ENCODE data around the gene ITPRID2.

The ITPRID2 gene

GRCh38 chr2:181891258-181891965 is at the start of gene ITPRID2:
Gene ITPRID2 (plus strand): TSS chr2:181891730. CDS start chr2:181892067, 337 bp downstream.
- Mint-ChIP-seq H3K9me3 (no peaks in the 10 kb centered on the region), H3K27me3 (peaks cover 47% of the 10 kb centered on the region), H3K4me3 (peak within 1 kb of the TSS; percentile 98), H3K4me1 (peaks cover 34% of the 10 kb centered on the region), H3K36me3 (ENCODE audit: insufficient read depth) (peaks cover 3% of the 10 kb centered on the region), H3K27ac (ENCODE audit: low read depth) (peak within 1 kb of the TSS; percentile 83)
- DNase-seq (ENCODE audit: low spot score in 2 of 2) (peak; percentile 21 to 30), ATAC-seq (replicated peaks; ENCODE audit: extremely low read depth, poor library complexity, severe bottlenecking) (peak; percentile 86)

DNA sequence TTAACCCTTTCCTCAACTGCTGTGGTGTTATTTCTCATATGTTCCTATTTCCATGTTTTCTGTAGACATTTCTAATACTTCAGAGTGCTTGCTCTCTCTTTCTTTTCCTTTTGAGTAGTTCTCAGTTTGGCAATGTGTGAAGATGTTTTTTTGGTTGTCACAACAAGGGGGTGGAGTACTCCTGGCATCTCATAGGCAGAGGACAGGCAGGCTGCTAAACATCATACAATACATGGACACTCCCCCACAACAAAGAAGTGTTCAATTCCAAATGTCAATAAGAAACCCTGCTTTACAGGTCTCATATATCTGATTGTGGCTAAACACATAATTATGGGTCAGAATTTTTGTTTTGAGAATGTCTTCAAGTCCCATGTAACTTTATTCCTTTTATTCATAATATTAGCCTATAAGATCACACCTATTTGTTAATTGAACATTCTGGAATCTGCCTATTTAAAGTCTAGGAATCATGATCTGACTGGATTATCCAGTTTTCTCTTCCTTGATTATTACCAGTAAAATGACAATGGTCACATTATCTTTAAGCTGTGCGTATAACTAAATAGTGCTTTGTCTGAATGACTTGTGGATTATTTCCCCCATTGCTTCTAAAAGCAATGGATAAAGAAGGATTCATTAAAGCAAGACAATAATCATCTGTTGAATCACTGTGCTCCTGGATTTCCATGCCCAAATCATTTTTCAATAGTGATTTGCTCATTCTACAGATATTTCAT is 46.8 kb upstream of the ITPRID2 start:
- Mint-ChIP-seq H3K9me3 (no peaks in the 10 kb centered on the region), H3K4me1 (no peaks in the 10 kb centered on the region), H3K36me3 (ENCODE audit: insufficient read depth) (no peaks in the 10 kb centered on the region), H3K27me3 (peaks cover 36% of the 10 kb centered on the region), H3K4me3 (no peak overlapping the region), H3K27ac (ENCODE audit: low read depth) (no peak overlapping the region)
- DNase-seq (ENCODE audit: low spot score in 2 of 2) = no peak
- ATAC-seq (replicated peaks; ENCODE audit: extremely low read depth, poor library complexity, severe bottlenecking) = no peak

- Mint-ChIP-seq H3K36me3 (ENCODE audit: insufficient read depth) (no peaks in the 10 kb centered on the region), H3K27ac (ENCODE audit: low read depth) (no peak overlapping the region), H3K4me3 (no peak overlapping the region), H3K9me3 (no peaks in the 10 kb centered on the region), H3K27me3 (peaks cover 47% of the 10 kb centered on the region), H3K4me1 (no peaks in the 10 kb centered on the region)
- DNase-seq (ENCODE audit: low spot score in 2 of 2) = no peak
- ATAC-seq (replicated peaks; ENCODE audit: extremely low read depth, poor library complexity, severe bottlenecking) = no peak
These were observed 44.9 kb upstream of the ITPRID2 start for GRCh38 chr2:181846399-181847197.

DNA sequence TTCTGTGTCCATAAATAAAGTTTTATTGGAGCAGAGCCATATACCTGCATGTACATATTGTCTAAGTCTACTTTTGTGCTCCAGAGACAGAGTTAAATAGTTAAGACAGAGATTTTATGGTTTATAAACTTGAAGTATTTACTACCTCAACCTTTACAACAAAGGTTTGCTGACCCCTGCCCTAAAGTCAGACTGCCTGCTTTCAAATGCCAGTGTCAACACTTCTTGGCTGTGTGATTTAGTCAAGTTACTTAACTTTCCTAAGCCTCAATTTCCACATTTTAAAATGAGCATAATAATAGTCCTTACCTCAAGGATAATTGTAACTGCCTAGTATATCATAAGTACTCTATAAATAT is 44.4 kb upstream of the ITPRID2 start:
- no peaks in the 10 kb centered on the region for H3K36me3 Mint-ChIP-seq (ENCODE audit: insufficient read depth)
- no peak overlapping the region for H3K4me3 Mint-ChIP-seq
- ATAC-seq (replicated peaks; ENCODE audit: extremely low read depth, poor library complexity, severe bottlenecking) (no peak), DNase-seq (ENCODE audit: low spot score in 2 of 2) (no peak)
- H3K27me3 Mint-ChIP-seq = peaks cover 47% of the 10 kb centered on the region
- no peaks in the 10 kb centered on the region for H3K9me3 Mint-ChIP-seq
- no peaks in the 10 kb centered on the region for H3K4me1 Mint-ChIP-seq
- no peak overlapping the region for H3K27ac Mint-ChIP-seq (ENCODE audit: low read depth)

DNA sequence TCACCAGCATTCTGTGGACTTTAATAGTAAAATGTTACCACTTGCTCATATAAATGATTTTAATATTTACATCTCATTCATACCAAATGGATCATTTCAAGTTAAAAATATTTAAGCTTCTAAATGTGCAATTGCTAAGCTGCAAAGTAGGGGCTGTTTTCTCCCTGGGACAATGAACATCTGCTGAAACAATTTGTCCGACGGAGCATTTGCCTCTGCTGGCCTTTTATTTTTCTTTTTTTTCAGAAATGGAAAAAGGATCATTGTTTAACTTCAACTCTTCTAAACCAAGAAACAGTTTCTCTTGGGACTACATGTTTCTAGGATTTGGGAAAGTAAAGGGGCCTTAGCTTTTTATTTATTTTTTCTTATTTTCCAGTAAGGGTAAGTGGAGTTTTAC is 43.8 kb upstream of the ITPRID2 start:
- H3K9me3 Mint-ChIP-seq = no peaks in the 10 kb centered on the region

DNA sequence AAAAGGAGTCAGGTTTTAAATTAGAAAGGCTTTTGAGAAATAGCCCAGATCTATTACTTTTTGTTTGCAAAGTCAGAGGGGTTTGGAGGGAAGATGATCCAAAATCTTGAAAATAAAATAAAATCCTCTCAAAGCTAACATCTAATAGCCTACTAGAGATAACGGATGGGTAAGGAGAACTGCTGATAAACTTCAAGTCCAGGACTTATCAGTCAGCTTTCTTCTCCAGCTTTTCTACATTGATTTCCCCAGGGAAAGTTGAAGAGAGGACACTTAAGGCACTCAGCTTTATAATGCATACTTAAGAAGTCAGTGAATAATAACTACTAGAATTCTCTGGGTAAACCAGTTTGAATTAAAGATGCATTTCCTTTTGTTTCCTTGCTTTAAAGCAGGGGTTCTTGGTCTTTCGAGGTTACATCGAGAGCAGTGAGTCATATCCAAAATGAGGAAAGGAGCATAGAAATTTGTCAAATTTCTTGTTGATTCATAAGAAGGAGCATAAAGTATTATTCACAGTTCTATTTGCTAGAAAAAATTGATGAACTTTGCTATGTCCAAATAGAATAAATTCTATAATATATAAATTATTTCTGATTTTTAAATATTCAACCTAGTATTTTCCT is 43.2 kb upstream of the ITPRID2 start:
- H3K36me3 Mint-ChIP-seq (ENCODE audit: insufficient read depth) = no peaks in the 10 kb centered on the region
- no peak overlapping the region for H3K4me3 Mint-ChIP-seq
- H3K27me3 Mint-ChIP-seq = peaks cover 42% of the 10 kb centered on the region
- H3K27ac Mint-ChIP-seq (ENCODE audit: low read depth) = no peak overlapping the region
- no peaks in the 10 kb centered on the region for H3K9me3 Mint-ChIP-seq
- ATAC-seq (replicated peaks; ENCODE audit: extremely low read depth, poor library complexity, severe bottlenecking) (no peak), DNase-seq (ENCODE audit: low spot score in 2 of 2) (no peak)
- H3K4me1 Mint-ChIP-seq = no peaks in the 10 kb centered on the region

More for the DNA sequence above, 43.8 kb upstream of the ITPRID2 start:
- H3K4me3 Mint-ChIP-seq = no peak overlapping the region
- H3K36me3 Mint-ChIP-seq (ENCODE audit: insufficient read depth) = no peaks in the 10 kb centered on the region
- ATAC-seq (replicated peaks; ENCODE audit: extremely low read depth, poor library complexity, severe bottlenecking) (no peak), DNase-seq (ENCODE audit: low spot score in 2 of 2) (no peak)
- H3K27me3 Mint-ChIP-seq = peaks cover 47% of the 10 kb centered on the region
- no peaks in the 10 kb centered on the region for H3K4me1 Mint-ChIP-seq
- H3K27ac Mint-ChIP-seq (ENCODE audit: low read depth) = no peak overlapping the region

DNA sequence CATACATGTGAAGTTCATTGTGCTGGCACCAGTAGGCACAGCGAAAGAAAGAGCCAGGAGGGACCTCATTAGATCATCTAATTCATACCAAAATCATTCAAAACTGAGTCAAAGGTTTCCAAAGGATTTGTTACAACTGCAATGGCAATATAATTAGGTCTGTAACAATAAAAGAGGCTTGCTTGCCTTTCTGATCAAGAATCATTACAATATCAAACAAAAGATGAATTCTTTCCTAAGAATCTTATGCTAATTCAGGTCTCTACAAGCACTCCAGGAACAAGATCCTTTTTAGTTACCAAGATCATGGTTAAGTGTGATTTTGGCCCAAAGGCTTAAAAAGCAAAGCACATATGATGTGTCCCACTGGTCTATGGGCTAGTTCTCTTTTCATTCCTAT is 41.9 kb upstream of the ITPRID2 start:
- DNase-seq (ENCODE audit: low spot score in 2 of 2) = no peak
- H3K4me3 Mint-ChIP-seq = no peak overlapping the region
- no peak for ATAC-seq (replicated peaks; ENCODE audit: extremely low read depth, poor library complexity, severe bottlenecking)
- no peak overlapping the region for H3K27ac Mint-ChIP-seq (ENCODE audit: low read depth)
- peaks cover 34% of the 10 kb centered on the region for H3K27me3 Mint-ChIP-seq
- H3K36me3 Mint-ChIP-seq (ENCODE audit: insufficient read depth) = no peaks in the 10 kb centered on the region
- H3K9me3 Mint-ChIP-seq = no peaks in the 10 kb centered on the region
- H3K4me1 Mint-ChIP-seq = no peaks in the 10 kb centered on the region

GRCh38 chr2:181850936-181851560 is 40.5 kb upstream of the ITPRID2 start:
- Mint-ChIP-seq H3K4me1 (no peaks in the 10 kb centered on the region), H3K27ac (ENCODE audit: low read depth) (no peak overlapping the region), H3K4me3 (no peak overlapping the region), H3K9me3 (no peaks in the 10 kb centered on the region), H3K27me3 (peaks cover 34% of the 10 kb centered on the region), H3K36me3 (ENCODE audit: insufficient read depth) (no peaks in the 10 kb centered on the region)
- DNase-seq (ENCODE audit: low spot score in 2 of 2) (no peak), ATAC-seq (replicated peaks; ENCODE audit: extremely low read depth, poor library complexity, severe bottlenecking) (no peak)

DNA sequence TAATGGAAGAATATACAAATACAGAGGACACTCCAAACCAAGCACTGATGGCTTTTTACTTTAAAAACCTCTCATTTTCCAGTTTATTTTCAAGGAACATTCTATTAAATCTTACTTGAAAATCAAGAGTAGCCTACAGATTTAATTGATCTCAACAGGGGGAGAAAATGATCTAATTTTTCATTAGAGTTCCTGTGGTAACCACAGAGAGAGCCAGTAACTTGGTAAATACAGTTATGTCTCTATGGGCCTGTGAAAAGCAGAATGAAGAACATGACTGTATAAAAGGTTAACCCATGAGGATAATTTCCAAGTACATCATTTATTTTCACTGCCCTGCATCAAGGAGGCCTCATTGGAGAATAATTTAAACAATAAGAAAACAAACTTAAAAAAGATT is 39.8 kb upstream of the ITPRID2 start:
- DNase-seq (ENCODE audit: low spot score in 2 of 2) (no peak), ATAC-seq (replicated peaks; ENCODE audit: extremely low read depth, poor library complexity, severe bottlenecking) (no peak)
- Mint-ChIP-seq H3K4me3 (no peak overlapping the region), H3K27me3 (peaks cover 40% of the 10 kb centered on the region), H3K9me3 (no peaks in the 10 kb centered on the region), H3K27ac (ENCODE audit: low read depth) (no peak overlapping the region), H3K4me1 (no peaks in the 10 kb centered on the region), H3K36me3 (ENCODE audit: insufficient read depth) (no peaks in the 10 kb centered on the region)

DNA sequence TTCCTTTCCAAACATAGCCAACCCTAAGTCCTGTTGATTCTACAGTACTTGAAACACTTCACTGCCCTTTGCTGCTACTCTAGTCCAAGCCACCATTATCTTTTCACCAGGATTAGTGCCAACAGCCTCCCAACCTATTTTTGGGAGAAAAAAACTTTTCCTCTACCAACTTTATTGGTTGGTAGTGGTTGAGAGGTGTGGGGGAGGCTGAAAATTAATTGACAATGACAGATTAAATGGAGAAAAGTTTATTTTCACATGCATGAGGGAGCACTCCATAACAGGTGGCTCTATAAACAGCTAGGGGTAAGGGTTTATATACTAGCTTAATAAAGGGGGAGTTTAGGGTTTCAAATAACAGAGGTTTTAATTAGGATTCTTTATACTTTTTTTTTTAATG is 37.8 kb upstream of the ITPRID2 start:
- Mint-ChIP-seq H3K4me1 (no peaks in the 10 kb centered on the region), H3K36me3 (ENCODE audit: insufficient read depth) (no peaks in the 10 kb centered on the region), H3K27me3 (peaks cover 40% of the 10 kb centered on the region), H3K9me3 (no peaks in the 10 kb centered on the region), H3K4me3 (no peak overlapping the region), H3K27ac (ENCODE audit: low read depth) (no peak overlapping the region)
- DNase-seq (ENCODE audit: low spot score in 2 of 2) (no peak), ATAC-seq (replicated peaks; ENCODE audit: extremely low read depth, poor library complexity, severe bottlenecking) (no peak)

DNA sequence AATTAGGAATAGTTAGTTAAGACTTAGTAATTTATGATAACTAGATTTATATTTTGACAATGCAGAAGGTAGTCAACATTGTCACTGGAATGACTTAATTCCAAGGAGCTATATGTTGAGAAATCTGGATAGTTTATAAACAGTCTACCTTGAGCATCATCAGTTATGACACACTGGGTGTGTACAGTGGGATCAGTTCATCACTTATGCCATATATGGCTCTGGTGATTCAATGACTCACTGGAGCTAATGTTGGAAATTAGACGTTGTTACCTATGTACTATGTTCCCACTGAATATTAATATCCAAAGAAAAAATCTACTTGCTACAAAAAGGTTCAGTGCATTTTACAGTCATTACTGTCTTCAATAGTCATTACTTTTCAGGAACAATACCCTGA is 34.0 kb upstream of the ITPRID2 start:
- H3K9me3 Mint-ChIP-seq = no peaks in the 10 kb centered on the region
- H3K27ac Mint-ChIP-seq (ENCODE audit: low read depth) = no peak overlapping the region
- ATAC-seq (replicated peaks; ENCODE audit: extremely low read depth, poor library complexity, severe bottlenecking) (no peak), DNase-seq (ENCODE audit: low spot score in 2 of 2) (no peak)
- H3K36me3 Mint-ChIP-seq (ENCODE audit: insufficient read depth) = no peaks in the 10 kb centered on the region
- no peak overlapping the region for H3K4me3 Mint-ChIP-seq
- no peaks in the 10 kb centered on the region for H3K4me1 Mint-ChIP-seq
- peaks cover 32% of the 10 kb centered on the region for H3K27me3 Mint-ChIP-seq

- ATAC-seq (replicated peaks; ENCODE audit: extremely low read depth, poor library complexity, severe bottlenecking) (no peak), DNase-seq (ENCODE audit: low spot score in 2 of 2) (no peak)
- no peak overlapping the region for H3K4me3 Mint-ChIP-seq
- H3K36me3 Mint-ChIP-seq (ENCODE audit: insufficient read depth) = no peaks in the 10 kb centered on the region
- H3K4me1 Mint-ChIP-seq = no peaks in the 10 kb centered on the region
- no peaks in the 10 kb centered on the region for H3K9me3 Mint-ChIP-seq
- H3K27me3 Mint-ChIP-seq = peaks cover 32% of the 10 kb centered on the region
- no peak overlapping the region for H3K27ac Mint-ChIP-seq (ENCODE audit: low read depth)
These were observed 32.9 kb upstream of the ITPRID2 start for GRCh38 chr2:181858600-181858999.

Measured in central memory CD8-positive, alpha-beta T cell (primary cell).